LNCaP clone FGC (cell line): ENCODE results near the gene PCDHGC4.

Experiments used
- DNase-seq: peaks from one replicate; pipeline ENCODE4 v3.0.0-alpha.2; 2011; ENCODE audit warnings: low read depth
- H3K4me3 ChIP-seq: 2 replicates; pipeline ENCODE4 v1.5.1; 2011; ENCODE audit warnings: mild to moderate bottlenecking, low read depth, low read length, control low read depth
- CTCF ChIP-seq: IDR thresholded peaks from 2 replicates; pipeline ENCODE4 v1.5.1; 2012; ENCODE audit warnings: mild to moderate bottlenecking; ENCODE audit not compliant: control insufficient read depth, insufficient read depth; ENCODE audit errors: extremely low read depth

PCDHGC4 gene

GRCh38 chr5:141528291-141528984 is 43.6 kb downstream of the PCDHGC4 start:
- TF ChIP-seq CTCF = no peak
- no peak for DNase-seq
- H3K4me3 ChIP-seq = no peak overlapping the region

GRCh38 chr5:141529002-141529401 is 44.2 kb downstream of the PCDHGC4 start:
- DNase-seq = no peak
- no peak for TF ChIP-seq CTCF
- no peak overlapping the region for H3K4me3 ChIP-seq

- DNase-seq = no peak
- no peak for TF ChIP-seq CTCF
- H3K4me3 ChIP-seq = no peak overlapping the region
These were observed 45.0 kb downstream of the PCDHGC4 start for GRCh38 chr5:141529873-141530272.

- no peak for DNase-seq
- TF ChIP-seq CTCF = no peak
These were observed 47.9 kb downstream of the PCDHGC4 start for GRCh38 chr5:141532726-141533125.

GRCh38 chr5:141533897-141534296 is 49.1 kb downstream of the PCDHGC4 start:
- TF ChIP-seq CTCF = no peak
- H3K4me3 ChIP-seq = no peak overlapping the region
- no peak for DNase-seq

More at GRCh38 chr5:141532726-141533125, 47.9 kb downstream of the PCDHGC4 start:
- no peak overlapping the region for H3K4me3 ChIP-seq

GRCh38 chr5:141534492-141535213 is 49.8 kb downstream of the PCDHGC4 start:
- H3K4me3 ChIP-seq = no peak overlapping the region
- TF ChIP-seq CTCF = no peak
- DNase-seq = no peak
